GM21528 (cell line): Measurements from ENCODE around the gene C1QTNF12.

ENCODE experiments used
- ATAC-seq: cut with Tn5 transposase; IDR thresholded peaks from one replicate; pipeline ENCODE4 v1.9.1; 2021; ENCODE audit warnings: mild to moderate bottlenecking, moderate library complexity; ENCODE audit not compliant: unreplicated experiment, low FRiP score

The C1QTNF12 gene

DNA sequence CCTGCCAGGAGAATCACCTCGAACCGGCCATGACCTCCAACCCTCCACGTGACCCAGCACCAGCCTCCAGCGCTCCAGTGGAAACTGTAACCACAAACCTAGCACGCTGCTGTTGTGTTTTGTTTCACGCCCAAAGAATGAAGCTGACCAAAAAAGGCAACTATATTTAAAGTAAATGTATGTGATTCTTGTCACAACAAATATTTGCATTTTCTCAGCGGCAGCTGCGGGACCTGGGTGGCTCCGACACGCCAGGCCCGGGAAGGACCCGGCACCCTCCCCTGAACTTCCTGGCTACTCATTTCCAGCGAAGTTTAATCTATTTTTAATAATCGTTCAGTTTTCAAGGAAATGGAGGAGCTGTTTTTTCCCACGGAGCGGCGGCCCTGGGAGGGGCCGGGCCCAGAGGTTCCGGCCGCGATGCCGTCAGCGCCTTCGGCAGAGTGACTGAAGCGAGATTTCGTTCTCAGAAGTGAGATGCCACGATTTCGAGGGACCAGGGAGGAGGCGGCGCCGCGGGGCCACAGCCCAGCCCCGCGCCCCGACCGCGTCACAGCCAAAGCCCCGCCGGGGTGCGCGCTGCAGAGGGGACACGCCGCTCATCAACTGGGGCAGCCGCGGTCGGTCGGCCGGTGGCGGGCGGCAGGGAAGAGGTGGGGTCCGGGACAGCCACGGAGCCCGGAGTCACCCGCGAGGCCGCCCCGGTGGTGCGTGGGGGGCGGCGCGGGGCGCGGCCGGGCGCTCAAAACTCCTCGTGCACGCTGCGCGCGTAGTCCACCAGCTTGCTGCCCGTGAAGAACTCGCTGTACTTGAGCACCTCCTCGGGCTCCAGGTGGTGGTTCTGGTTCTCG lies 29.5 kb downstream of the C1QTNF12 start:
- no peak for ATAC-seq

- ATAC-seq, result no peak
Observed at GRCh38 chr1:1215881-1216605, 30.5 kb downstream of the C1QTNF12 start.

- no peak for ATAC-seq
Observed at GRCh38 chr1:1215080-1215676, 31.3 kb downstream of the C1QTNF12 start.

GRCh38 chr1:1213345-1214265 lies 32.9 kb downstream of the C1QTNF12 start, which contains the start of gene TNFRSF4:
Gene TNFRSF4 (minus strand): TSS chr1:1214153. CDS start chr1:1214127, 26 bp downstream.
- no peak for ATAC-seq

- no peak for ATAC-seq
Observed at GRCh38 chr1:1212780-1213344, 33.7 kb downstream of the C1QTNF12 start.

DNA sequence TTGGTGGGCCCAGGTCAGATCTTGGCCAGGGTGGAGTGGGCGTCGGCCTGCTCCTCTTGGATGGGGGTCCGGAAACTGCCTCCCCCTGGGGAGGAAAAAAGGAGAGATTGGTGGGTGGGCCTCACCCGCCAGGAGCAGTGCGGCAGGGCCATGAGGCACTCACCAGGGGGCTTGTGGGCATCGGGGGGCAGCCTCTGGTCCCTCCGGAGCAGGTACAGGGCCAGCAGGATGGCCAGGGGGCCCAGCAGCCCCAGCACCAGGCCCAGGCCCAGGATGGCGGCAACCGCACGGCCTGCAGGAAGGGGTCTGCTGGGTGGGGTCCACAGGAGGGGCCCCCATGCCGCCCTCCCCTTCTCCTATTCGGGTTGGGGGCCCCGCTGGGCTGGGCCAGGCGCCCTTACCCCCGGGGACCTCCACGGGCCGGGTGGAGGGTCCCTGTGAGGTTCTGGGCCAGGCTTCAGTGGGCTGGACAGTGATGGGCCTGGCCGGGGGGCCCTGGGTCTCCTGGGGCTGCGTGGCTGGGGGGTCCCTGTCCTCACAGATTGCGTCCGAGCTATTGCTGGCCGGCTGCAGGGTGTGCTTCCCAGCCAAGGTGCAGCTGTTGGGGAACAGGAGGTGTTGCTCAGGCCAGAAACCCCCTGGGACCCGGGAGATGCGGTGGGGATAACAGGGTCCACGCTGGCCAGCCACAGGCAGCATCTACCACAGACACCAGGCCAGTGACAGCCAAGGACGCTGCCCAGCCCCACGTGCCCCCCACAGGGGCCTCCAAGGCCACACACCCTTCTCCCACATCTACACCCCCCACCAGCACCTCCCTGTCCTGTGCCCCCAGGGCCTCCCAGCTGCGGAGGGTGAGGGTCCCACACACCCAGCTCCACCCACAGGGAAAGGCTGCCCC lies 34.7 kb downstream of the C1QTNF12 start:
- no peak for ATAC-seq

DNA sequence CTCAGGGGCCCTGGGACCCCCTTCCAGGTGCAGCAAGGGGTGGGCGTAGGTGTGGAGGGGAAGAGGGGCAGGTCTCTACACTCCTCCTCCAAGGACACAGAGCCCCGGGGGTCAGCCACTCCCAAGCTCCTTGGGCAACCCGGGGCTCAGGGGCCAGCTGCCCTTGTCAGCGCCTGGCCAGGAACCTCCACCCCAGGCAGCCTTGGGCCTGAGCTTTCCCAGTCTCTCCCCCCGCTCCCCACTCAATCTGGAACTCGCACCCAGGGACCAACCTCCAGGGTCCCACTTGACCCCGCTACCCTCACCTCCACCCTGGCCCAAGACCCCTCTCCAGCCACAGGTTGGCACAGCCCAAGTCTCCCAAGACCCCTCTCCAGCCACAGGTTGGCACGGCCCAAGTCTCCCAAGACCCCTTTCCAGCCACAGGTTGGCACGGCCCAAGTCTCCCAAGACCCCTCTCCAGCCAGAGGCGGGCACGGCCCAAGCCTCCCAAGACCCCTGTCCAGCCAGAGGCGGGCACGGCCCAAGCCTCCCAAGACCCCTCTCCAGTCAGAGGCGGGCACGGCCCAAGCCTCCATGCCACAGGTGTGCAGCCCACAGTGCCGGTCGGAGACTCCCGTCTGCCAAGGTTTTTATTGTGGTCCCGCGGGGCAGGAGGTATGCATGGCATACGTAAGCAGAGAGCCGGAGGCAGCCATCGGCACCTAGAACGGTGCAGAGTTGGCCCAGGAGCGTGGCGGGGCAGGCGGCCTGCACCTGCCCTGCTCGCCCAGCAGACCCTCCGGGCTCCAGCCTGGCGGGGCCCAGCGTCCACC lies 35.6 kb downstream of the C1QTNF12 start:
- ATAC-seq, result no peak

GRCh38 chr1:1208713-1209433 lies 37.6 kb downstream of the C1QTNF12 start:
- no peak for ATAC-seq

GRCh38 chr1:1207571-1207892 lies 39.0 kb downstream of the C1QTNF12 start:
- ATAC-seq, result no peak

DNA sequence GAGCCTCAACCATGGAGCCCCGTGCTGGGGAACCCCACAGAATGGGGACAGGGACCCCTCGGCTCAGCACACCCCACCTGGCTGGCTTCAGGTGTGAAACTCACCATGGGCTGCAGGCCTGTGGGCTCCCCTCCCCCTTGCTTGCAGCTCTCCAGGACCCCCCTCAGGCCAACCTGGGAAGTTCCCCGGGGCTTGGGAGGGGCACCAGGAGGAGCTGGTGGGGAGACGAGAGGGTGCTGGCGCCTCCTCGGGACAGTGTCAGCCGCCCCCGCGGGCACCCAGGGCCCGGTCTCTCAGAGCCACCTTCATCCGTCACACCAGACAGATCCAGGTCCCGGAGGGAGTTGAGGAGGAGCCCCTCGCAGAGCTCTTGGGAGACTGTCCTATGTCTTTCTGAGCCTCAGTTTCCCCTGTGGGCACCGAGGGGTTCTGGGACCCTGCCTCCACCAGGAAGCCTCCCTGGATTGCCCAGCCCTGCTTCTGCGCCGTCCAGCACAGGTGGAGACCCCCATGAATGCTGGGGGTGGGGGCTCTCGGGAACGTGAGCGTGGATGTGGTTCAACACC lies 39.5 kb downstream of the C1QTNF12 start:
- ATAC-seq, result no peak

GRCh38 chr1:1206376-1206965 lies 40.1 kb downstream of the C1QTNF12 start, which contains the start of gene TNFRSF18:
Gene TNFRSF18 (minus strand): TSS chr1:1206592. CDS start chr1:1206571, 21 bp downstream.
- ATAC-seq, result no peak

DNA sequence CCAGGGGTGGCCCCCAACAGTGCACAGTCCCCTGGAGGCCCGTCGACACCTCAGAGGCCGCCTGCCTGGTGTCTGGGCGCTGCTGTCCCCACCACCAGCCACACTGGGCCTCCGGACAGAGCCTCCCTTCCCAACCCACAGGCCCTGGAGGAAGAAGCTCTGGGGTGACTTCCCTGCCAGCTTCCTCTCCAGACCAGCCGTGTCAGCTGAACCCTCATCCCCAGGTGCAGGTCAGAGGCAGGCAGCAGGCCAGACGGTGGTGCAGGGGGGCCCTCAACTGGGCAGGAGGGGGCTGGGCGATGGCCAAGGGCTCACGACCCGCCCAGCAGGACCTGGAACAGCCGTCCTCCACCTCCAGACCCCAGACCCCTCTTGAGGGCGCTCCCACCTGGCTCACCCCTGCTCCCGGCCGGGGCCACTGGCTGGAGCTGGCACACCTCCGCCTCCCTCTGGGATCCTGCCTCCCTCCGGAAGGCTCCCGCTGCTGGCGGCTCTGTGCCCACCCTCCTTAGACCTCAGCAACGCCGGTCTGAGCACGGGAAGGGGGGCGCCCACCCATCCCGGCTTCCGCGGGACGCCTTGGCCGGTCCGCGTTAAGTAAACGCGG lies 40.6 kb downstream of the C1QTNF12 start:
- no peak for ATAC-seq

GRCh38 chr1:1204998-1205768 lies 41.3 kb downstream of the C1QTNF12 start:
- no peak for ATAC-seq

- ATAC-seq, result no peak
Observed at GRCh38 chr1:1204425-1204920, 42.0 kb downstream of the C1QTNF12 start.
